Measurements from ENCODE around the gene ANKRD11. TPM values are rescaled to one million over a fixed set of nuclear protein-coding genes. Genes with fewer than 3 reads are reported as not detected.
A peak's percentile ranks its signal among the peaks of the same experiment; 100 is the strongest.

The ANKRD11 gene
- total RNA-seq, 2 donors from 2014 or later: 130 to 165 TPM

GRCh38 chr16:89355007-89355406, 135.4 kb downstream of the ANKRD11 start:
- no peak for DNase-seq (ENCODE audit: low spot score in 2 of 2)
- H3K36me3 Mint-ChIP-seq: peaks cover 0 to 17% of the 10 kb centered on the region in 2 donors
- no peaks in the 10 kb centered on the region for H3K9me3 Mint-ChIP-seq

GRCh38 chr16:89354325-89354724, 136.0 kb downstream of the ANKRD11 start:
- peaks cover 0 to 10% of the 10 kb centered on the region in 2 donors for H3K36me3 Mint-ChIP-seq
- peak overlapping the region in 1 of 2 donors; percentile 67 for H3K27ac Mint-ChIP-seq
- H3K9me3 Mint-ChIP-seq: no peaks in the 10 kb centered on the region
- DNase-seq (ENCODE audit: low spot score in 2 of 2): no peak
- no peak for ATAC-seq

More at GRCh38 chr16:89355007-89355406, 135.4 kb downstream of the ANKRD11 start:
- no peak for ATAC-seq
- peak overlapping the region in 1 of 2 donors; percentile 85 for H3K27ac Mint-ChIP-seq

- no peak for ATAC-seq
- H3K36me3 Mint-ChIP-seq: peaks cover 0 to 6% of the 10 kb centered on the region in 2 donors
- no peaks in the 10 kb centered on the region for H3K9me3 Mint-ChIP-seq
- DNase-seq (ENCODE audit: low spot score in 2 of 2): no peak
- peak overlapping the region; percentile 3 to 69 for H3K27ac Mint-ChIP-seq
These were observed 138.2 kb downstream of the ANKRD11 start for GRCh38 chr16:89352091-89352681.

GRCh38 chr16:89351645-89352044, 138.7 kb downstream of the ANKRD11 start:
- no peaks in the 10 kb centered on the region for H3K9me3 Mint-ChIP-seq
- DNase-seq (ENCODE audit: low spot score in 2 of 2): no peak
- peaks cover 0 to 6% of the 10 kb centered on the region in 2 donors for H3K36me3 Mint-ChIP-seq
- peak overlapping the region in 1 of 2 donors; percentile 58 for H3K27ac Mint-ChIP-seq
- no peak for ATAC-seq

GRCh38 chr16:89350701-89351380, 139.5 kb downstream of the ANKRD11 start:
- no peaks in the 10 kb centered on the region for H3K9me3 Mint-ChIP-seq
- H3K36me3 Mint-ChIP-seq: peaks cover 0 to 6% of the 10 kb centered on the region in 2 donors
- ATAC-seq (peak; percentile 86 to 87), DNase-seq (ENCODE audit: low spot score in 2 of 2) (peak in 1 of 2 donors; percentile 40)
- peak overlapping the region; percentile 58 to 81 for H3K27ac Mint-ChIP-seq

GRCh38 chr16:89349947-89350633, 140.3 kb downstream of the ANKRD11 start:
- Mint-ChIP-seq H3K27ac (peak overlapping the region; percentile 81 to 97), H3K36me3 (peaks cover 0 to 6% of the 10 kb centered on the region in 2 donors), H3K9me3 (no peaks in the 10 kb centered on the region)
- DNase-seq (ENCODE audit: low spot score in 2 of 2) (peak in 1 of 2 donors; percentile 60), ATAC-seq (peak; percentile 52 to 65)

GRCh38 chr16:89347807-89348206, 142.6 kb downstream of the ANKRD11 start:
- Mint-ChIP-seq H3K9me3 (no peaks in the 10 kb centered on the region), H3K27ac (peak overlapping the region in 1 of 2 donors; percentile 56), H3K36me3 (peaks cover 0 to 12% of the 10 kb centered on the region in 2 donors)
- ATAC-seq (no peak), DNase-seq (ENCODE audit: low spot score in 2 of 2) (no peak)

GRCh38 chr16:89346869-89347268, 143.5 kb downstream of the ANKRD11 start:
- Mint-ChIP-seq H3K36me3 (peaks cover 0 to 12% of the 10 kb centered on the region in 2 donors), H3K27ac (peak overlapping the region in 1 of 2 donors; percentile 31), H3K9me3 (no peaks in the 10 kb centered on the region)
- DNase-seq (ENCODE audit: low spot score in 2 of 2) (no peak), ATAC-seq (no peak)

GRCh38 chr16:89345642-89346150, 144.7 kb downstream of the ANKRD11 start:
- Mint-ChIP-seq H3K36me3 (peaks cover 0 to 12% of the 10 kb centered on the region in 2 donors), H3K27ac (peak overlapping the region; percentile 31 to 65), H3K9me3 (no peaks in the 10 kb centered on the region)
- ATAC-seq (no peak), DNase-seq (ENCODE audit: low spot score in 2 of 2) (no peak)

- Mint-ChIP-seq H3K9me3 (no peaks in the 10 kb centered on the region), H3K27ac (peak overlapping the region in 1 of 2 donors; percentile 69), H3K36me3 (peaks cover 0 to 12% of the 10 kb centered on the region in 2 donors)
- ATAC-seq (no peak), DNase-seq (ENCODE audit: low spot score in 2 of 2) (no peak)
These were observed 145.3 kb downstream of the ANKRD11 start for GRCh38 chr16:89344846-89345611.

- Mint-ChIP-seq H3K27ac (peak overlapping the region in 1 of 2 donors; percentile 69), H3K36me3 (peaks cover 0 to 12% of the 10 kb centered on the region in 2 donors), H3K9me3 (no peaks in the 10 kb centered on the region)
- no peak for DNase-seq (ENCODE audit: low spot score in 2 of 2)
- ATAC-seq: no peak
These were observed 145.9 kb downstream of the ANKRD11 start for GRCh38 chr16:89344458-89344834.

GRCh38 chr16:89343501-89344457, 146.6 kb downstream of the ANKRD11 start:
- peak in 1 of 2 donors; percentile 19 for ATAC-seq
- peak overlapping the region; percentile 69 to 77 for H3K27ac Mint-ChIP-seq

GRCh38 chr16:89341697-89342694, 148.4 kb downstream of the ANKRD11 start:
- ATAC-seq: peak; percentile 20 to 34
- DNase-seq (ENCODE audit: low spot score in 2 of 2): no peak
- H3K9me3 Mint-ChIP-seq: no peaks in the 10 kb centered on the region
- peaks cover 0 to 12% of the 10 kb centered on the region in 2 donors for H3K36me3 Mint-ChIP-seq
- H3K27ac Mint-ChIP-seq: peak overlapping the region; percentile 30 to 36

More at GRCh38 chr16:89343501-89344457, 146.6 kb downstream of the ANKRD11 start:
- no peaks in the 10 kb centered on the region for H3K9me3 Mint-ChIP-seq
- no peak for DNase-seq (ENCODE audit: low spot score in 2 of 2)
- H3K36me3 Mint-ChIP-seq: peaks cover 0 to 12% of the 10 kb centered on the region in 2 donors

- H3K27ac Mint-ChIP-seq: peak overlapping the region in 1 of 2 donors; percentile 77
- DNase-seq (ENCODE audit: low spot score in 2 of 2): no peak
- no peaks in the 10 kb centered on the region for H3K9me3 Mint-ChIP-seq
- ATAC-seq: no peak
- H3K36me3 Mint-ChIP-seq: peaks cover 0 to 12% of the 10 kb centered on the region in 2 donors
These were observed 149.1 kb downstream of the ANKRD11 start for GRCh38 chr16:89341279-89341678.
